Erythroblast (primary cell): ENCODE results near the gene PRIM2.
"Not testable (repeated sequence)": the region's sequence is repeated elsewhere in the genome, so short reads cannot be mapped to it uniquely, and the experiment has no call there.

Experiments used
- GATA1 ChIP-seq: IDR thresholded peaks from 2 replicates; pipeline ENCODE4 v1.6.1; 2011; ENCODE audit warnings: low read depth, mild to moderate bottlenecking, control low read depth, low read length, moderate library complexity
- POLR2A ChIP-seq: IDR thresholded peaks from 2 replicates; pipeline ENCODE4 v1.6.1; 2011; ENCODE audit warnings: mild to moderate bottlenecking, low read length

GRCh38 chr6:57389038-57389592 lies 71.7 kb downstream of the PRIM2 start:
- TF ChIP-seq POLR2A, GATA1: not testable (repeated sequence)
